ENCODE data around the gene WEE1. TPM values are rescaled to one million over a fixed set of nuclear protein-coding genes. Genes with fewer than 3 reads are reported as not detected.

WEE1 gene
- total RNA-seq, 2 experiments from 2014 or later = 45.2 to 49.2 TPM

- Mint-ChIP-seq H3K9me3 (no peaks in the 10 kb centered on the region), H3K27me3 (no peaks in the 10 kb centered on the region), H3K4me1 (ENCODE audit: low read depth) (no peaks in the 10 kb centered on the region), H3K36me3 (ENCODE audit: low read depth) (peaks cover 18% of the 10 kb centered on the region), H3K4me3 (no peak overlapping the region), H3K27ac (no peak overlapping the region)
- POLR2A ChIA-PET = no interaction called here
- DNase-seq (no peak), ATAC-seq (no peak)
- intact Hi-C loops (cut with micrococcal nuclease) = no loop called here
- CTCF ChIA-PET = interaction anchor here (3.4 kb wide), 1 partner anchor 21 kb away, joined by 18 read pairs; no protein-coding TSS in a partner anchor
- TF ChIP-seq, protein P1, sequence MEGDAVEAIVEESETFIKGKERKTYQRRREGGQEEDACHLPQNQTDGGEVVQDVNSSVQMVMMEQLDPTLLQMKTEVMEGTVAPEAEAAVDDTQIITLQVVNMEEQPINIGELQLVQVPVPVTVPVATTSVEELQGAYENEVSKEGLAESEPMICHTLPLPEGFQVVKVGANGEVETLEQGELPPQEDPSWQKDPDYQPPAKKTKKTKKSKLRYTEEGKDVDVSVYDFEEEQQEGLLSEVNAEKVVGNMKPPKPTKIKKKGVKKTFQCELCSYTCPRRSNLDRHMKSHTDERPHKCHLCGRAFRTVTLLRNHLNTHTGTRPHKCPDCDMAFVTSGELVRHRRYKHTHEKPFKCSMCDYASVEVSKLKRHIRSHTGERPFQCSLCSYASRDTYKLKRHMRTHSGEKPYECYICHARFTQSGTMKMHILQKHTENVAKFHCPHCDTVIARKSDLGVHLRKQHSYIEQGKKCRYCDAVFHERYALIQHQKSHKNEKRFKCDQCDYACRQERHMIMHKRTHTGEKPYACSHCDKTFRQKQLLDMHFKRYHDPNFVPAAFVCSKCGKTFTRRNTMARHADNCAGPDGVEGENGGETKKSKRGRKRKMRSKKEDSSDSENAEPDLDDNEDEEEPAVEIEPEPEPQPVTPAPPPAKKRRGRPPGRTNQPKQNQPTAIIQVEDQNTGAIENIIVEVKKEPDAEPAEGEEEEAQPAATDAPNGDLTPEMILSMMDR (IDR thresholded peaks at IDR 0.05) = no peak
Observed at GRCh38 chr11:9528136-9528501, 45.4 kb upstream of the WEE1 start.

- intact Hi-C loops (cut with micrococcal nuclease) = no loop called here
- DNase-seq (no peak), ATAC-seq (no peak)
- ChIA-PET POLR2A (interaction anchor here (0.7 kb wide), 1 partner anchor 294 kb away, joined by 4 read pairs; no protein-coding TSS in a partner anchor), CTCF (interaction anchor here (3.4 kb wide), 1 partner anchor 22 kb away, joined by 18 read pairs; no protein-coding TSS in a partner anchor)
- Mint-ChIP-seq H3K4me1 (ENCODE audit: low read depth) (no peaks in the 10 kb centered on the region), H3K4me3 (no peak overlapping the region), H3K27me3 (no peaks in the 10 kb centered on the region), H3K9me3 (no peaks in the 10 kb centered on the region), H3K27ac (no peak overlapping the region), H3K36me3 (ENCODE audit: low read depth) (peaks cover 17% of the 10 kb centered on the region)
- TF ChIP-seq, protein P1 (IDR thresholded peaks at IDR 0.05) = no peak
Observed at GRCh38 chr11:9528573-9529333, 44.7 kb upstream of the WEE1 start.

DNA sequence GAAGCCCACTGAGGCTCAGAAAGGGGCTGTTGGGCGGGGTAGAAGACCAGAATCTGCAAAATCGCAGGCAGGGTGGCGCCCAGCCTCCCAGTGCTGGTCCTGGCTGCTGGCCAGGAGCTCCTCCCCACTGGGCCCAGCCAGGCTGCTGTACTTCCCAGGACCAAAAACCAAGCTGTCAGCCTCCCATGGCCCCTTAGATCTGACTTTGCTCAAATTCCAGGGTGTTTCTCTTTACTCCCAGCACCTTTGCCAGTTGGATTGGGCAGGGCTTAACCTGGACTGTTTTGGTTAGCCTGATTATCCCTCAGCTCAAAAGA lies 44.2 kb upstream of the WEE1 start:
- no peaks in the 10 kb centered on the region for H3K9me3 Mint-ChIP-seq

DNA sequence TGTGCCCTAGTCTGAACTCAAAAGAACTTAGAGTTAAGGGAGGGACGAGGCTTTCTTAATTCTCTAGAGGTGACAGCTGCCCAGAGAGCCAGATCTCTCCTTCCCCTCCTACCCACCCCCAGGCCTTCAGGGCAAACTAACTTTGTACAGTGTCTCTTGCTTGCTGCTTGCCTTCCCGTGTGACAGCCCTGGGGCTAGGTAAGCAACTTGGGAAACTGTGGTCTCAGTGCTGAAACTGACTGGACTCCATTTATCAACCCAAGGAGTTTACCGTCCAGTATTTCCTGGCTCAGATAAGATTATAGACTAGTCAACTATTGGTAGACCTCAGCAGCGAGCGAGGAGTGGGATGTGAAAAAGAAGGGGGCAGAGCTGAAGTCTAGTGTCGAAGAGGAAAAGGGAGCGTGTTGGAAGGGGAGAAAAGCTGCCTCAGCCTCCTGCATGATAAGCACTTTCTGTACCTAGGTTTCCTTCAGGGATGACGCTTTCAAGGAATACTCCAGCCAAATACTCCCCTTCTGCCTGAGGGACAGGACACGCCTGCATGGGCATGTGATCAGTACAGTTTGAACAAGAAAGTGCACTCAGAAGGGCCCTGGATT lies 43.3 kb upstream of the WEE1 start:
- no peaks in the 10 kb centered on the region for H3K4me1 Mint-ChIP-seq (ENCODE audit: low read depth)
- intact Hi-C loops (cut with micrococcal nuclease) = no loop called here
- H3K27ac Mint-ChIP-seq = no peak overlapping the region
- no peak overlapping the region for H3K4me3 Mint-ChIP-seq
- no peaks in the 10 kb centered on the region for H3K27me3 Mint-ChIP-seq
- TF ChIP-seq, protein P1 (IDR thresholded peaks at IDR 0.05) = no peak
- H3K9me3 Mint-ChIP-seq = no peaks in the 10 kb centered on the region
- peaks cover 14% of the 10 kb centered on the region for H3K36me3 Mint-ChIP-seq (ENCODE audit: low read depth)
- ATAC-seq (no peak), DNase-seq (no peak)
- ChIA-PET POLR2A (interaction anchor here (1.1 to 1.6 kb wide), 2 partner anchors 9 to 43 kb away, joined by 3 read pairs; partner anchors contain the start of gene WEE1), CTCF (interaction anchor here (0.6 to 3.4 kb wide), 5 partner anchors 23 to 450 kb away, joined by 3 to 18 read pairs (median 5); no protein-coding TSS in a partner anchor)

More for the DNA sequence above, 44.2 kb upstream of the WEE1 start:
- ATAC-seq = no peak
- Mint-ChIP-seq H3K27me3 (no peaks in the 10 kb centered on the region), H3K4me3 (no peak overlapping the region), H3K4me1 (ENCODE audit: low read depth) (no peaks in the 10 kb centered on the region), H3K36me3 (ENCODE audit: low read depth) (peaks cover 14% of the 10 kb centered on the region), H3K27ac (no peak overlapping the region)
- TF ChIP-seq, protein P1 (IDR thresholded peaks at IDR 0.05) = no peak
- ChIA-PET CTCF (interaction anchor here (1.4 to 3.4 kb wide), 3 partner anchors 22 to 84 kb away, joined by 3 to 18 read pairs (median 5); no protein-coding TSS in a partner anchor), POLR2A (interaction anchor here (0.7 kb wide), 1 partner anchor 295 kb away, joined by 4 read pairs; no protein-coding TSS in a partner anchor)
- intact Hi-C loops (cut with micrococcal nuclease) = no loop called here
- DNase-seq = no peak

Measured in activated CD8-positive, alpha-beta T cell treated with anti-CD3 and anti-CD28 coated beads for 36 hours (primary cell).